Measurements from ENCODE around the gene PCGF1.

The PCGF1 gene

GRCh38 chr2:74532222-74532621 is 24.7 kb upstream of the PCGF1 start:
- no peak overlapping the region for H3K4me3 ChIP-seq (ENCODE audit: low read depth, low read length)
- in situ Hi-C loops (cut with HindIII; ENCODE audit: low sequenced_read_pairs), result no loop called here
- DNase-seq (ENCODE audit: low read depth, low spot score), result peak; percentile 45
- peak; percentile 21 for TF ChIP-seq CTCF (IDR thresholded peaks at IDR 0.05; ENCODE audit: low read depth, low read length)

- no peak for DNase-seq (ENCODE audit: low read depth, low spot score)
- in situ Hi-C loops (cut with HindIII; ENCODE audit: low sequenced_read_pairs), result no loop called here
- TF ChIP-seq CTCF (IDR thresholded peaks at IDR 0.05; ENCODE audit: low read depth, low read length), result no peak
- no peak overlapping the region for H3K4me3 ChIP-seq (ENCODE audit: low read depth, low read length)
Measured at GRCh38 chr2:74531666-74532065, 24.2 kb upstream of the PCGF1 start.

- peak overlapping the region; percentile 97 for H3K4me3 ChIP-seq (ENCODE audit: low read depth, low read length)
- DNase-seq (ENCODE audit: low read depth, low spot score), result peak; percentile 22
- TF ChIP-seq CTCF (IDR thresholded peaks at IDR 0.05; ENCODE audit: low read depth, low read length), result no peak
- in situ Hi-C loops (cut with HindIII; ENCODE audit: low sequenced_read_pairs), result no loop called here
Measured at GRCh38 chr2:74530239-74531187, 23.0 kb upstream of the PCGF1 start.

- in situ Hi-C loops (cut with HindIII; ENCODE audit: low sequenced_read_pairs), result no loop called here
- H3K4me3 ChIP-seq (ENCODE audit: low read depth, low read length), result peak within 1 kb of the TSS; percentile 97
- no peak for TF ChIP-seq CTCF (IDR thresholded peaks at IDR 0.05; ENCODE audit: low read depth, low read length)
- peak; percentile 100 for DNase-seq (ENCODE audit: low read depth, low spot score)
Measured at GRCh38 chr2:74529357-74530238, 22.1 kb upstream of the PCGF1 start, which contains the start of the genes AUP1 and HTRA2. TSS of gene AUP1 (minus strand) at chr2:74529706. CDS start at chr2:74529629, 77 bp downstream. TSS of gene HTRA2 (plus strand) at chr2:74529933. CDS start at chr2:74530007, 74 bp downstream.

- TF ChIP-seq CTCF (IDR thresholded peaks at IDR 0.05; ENCODE audit: low read depth, low read length), result no peak
- no peak for DNase-seq (ENCODE audit: low read depth, low spot score)
- peak overlapping the region; percentile 97 for H3K4me3 ChIP-seq (ENCODE audit: low read depth, low read length)
- in situ Hi-C loops (cut with HindIII; ENCODE audit: low sequenced_read_pairs), result no loop called here
Measured at GRCh38 chr2:74528600-74529356, 21.3 kb upstream of the PCGF1 start.

- TF ChIP-seq CTCF (IDR thresholded peaks at IDR 0.05; ENCODE audit: low read depth, low read length), result no peak
- H3K4me3 ChIP-seq (ENCODE audit: low read depth, low read length), result no peak overlapping the region
- in situ Hi-C loops (cut with HindIII; ENCODE audit: low sequenced_read_pairs), result no loop called here
- DNase-seq (ENCODE audit: low read depth, low spot score), result no peak
Measured at GRCh38 chr2:74527741-74528140, 20.2 kb upstream of the PCGF1 start.

All from astrocyte of the spinal cord (primary cell).